ENCODE measurements around the gene ZC3H10.
A peak's percentile ranks its signal among the peaks of the same experiment; 100 is the strongest.
"Not testable (repeated sequence)": the region's sequence is repeated elsewhere in the genome, so short reads cannot be mapped to it uniquely, and the experiment has no call there.

The ZC3H10 gene

GRCh38 chr12:56117778-56118687, at the start of gene ZC3H10:
TSS of gene ZC3H10 (plus strand) at chr12:56118266. CDS start at chr12:56120563, 2,297 bp downstream.
- TF ChIP-seq CTCF (IDR thresholded peaks at IDR 0.05; ENCODE audit: extremely low read depth, insufficient read depth, missing control alignments), result peak; percentile 55
- in situ Hi-C loops (cut with MboI; ENCODE audit: low pct_unique_long_range_greater_than_20kb, low sequenced_read_pairs, unreplicated experiment), result no loop called here
- DNase-seq (ENCODE audit: low spot score), result peak; percentile 96

GRCh38 chr12:56071648-56072047, 46.4 kb upstream of the ZC3H10 start:
- no peak for TF ChIP-seq CTCF (IDR thresholded peaks at IDR 0.05; ENCODE audit: extremely low read depth, insufficient read depth, missing control alignments)
- no peak for DNase-seq (ENCODE audit: low spot score)
- in situ Hi-C loops (cut with MboI; ENCODE audit: low pct_unique_long_range_greater_than_20kb, low sequenced_read_pairs, unreplicated experiment), result no loop called here

GRCh38 chr12:56074396-56074795, 43.7 kb upstream of the ZC3H10 start:
- in situ Hi-C loops (cut with MboI; ENCODE audit: low pct_unique_long_range_greater_than_20kb, low sequenced_read_pairs, unreplicated experiment), result no loop called here
- no peak for DNase-seq (ENCODE audit: low spot score)
- no peak for TF ChIP-seq CTCF (IDR thresholded peaks at IDR 0.05; ENCODE audit: extremely low read depth, insufficient read depth, missing control alignments)

GRCh38 chr12:56077966-56078365, 40.1 kb upstream of the ZC3H10 start:
- DNase-seq (ENCODE audit: low spot score); in situ Hi-C loops (cut with MboI; ENCODE audit: low pct_unique_long_range_greater_than_20kb, low sequenced_read_pairs, unreplicated experiment): not testable (repeated sequence)

- TF ChIP-seq CTCF (IDR thresholded peaks at IDR 0.05; ENCODE audit: extremely low read depth, insufficient read depth, missing control alignments), result no peak
- in situ Hi-C loops (cut with MboI; ENCODE audit: low pct_unique_long_range_greater_than_20kb, low sequenced_read_pairs, unreplicated experiment), result no loop called here
- DNase-seq (ENCODE audit: low spot score), result no peak
Measured at GRCh38 chr12:56078427-56078826, 39.6 kb upstream of the ZC3H10 start.

- DNase-seq (ENCODE audit: low spot score), result peak; percentile 86
- in situ Hi-C loops (cut with MboI; ENCODE audit: low pct_unique_long_range_greater_than_20kb, low sequenced_read_pairs, unreplicated experiment), result no loop called here
- TF ChIP-seq CTCF (IDR thresholded peaks at IDR 0.05; ENCODE audit: extremely low read depth, insufficient read depth, missing control alignments), result peak; percentile 63
Measured at GRCh38 chr12:56078931-56079722, 38.9 kb upstream of the ZC3H10 start.

Measured in GM13977 (cell line).